ENCODE measurements around the gene FAM107B. TPM values are rescaled to one million over a fixed set of nuclear protein-coding genes. Genes with fewer than 3 reads are reported as not detected.

The FAM107B gene
- total RNA-seq, 6 experiments from 2014 or later: 18.7 to 43.8 (median 40.0) TPM

DNA sequence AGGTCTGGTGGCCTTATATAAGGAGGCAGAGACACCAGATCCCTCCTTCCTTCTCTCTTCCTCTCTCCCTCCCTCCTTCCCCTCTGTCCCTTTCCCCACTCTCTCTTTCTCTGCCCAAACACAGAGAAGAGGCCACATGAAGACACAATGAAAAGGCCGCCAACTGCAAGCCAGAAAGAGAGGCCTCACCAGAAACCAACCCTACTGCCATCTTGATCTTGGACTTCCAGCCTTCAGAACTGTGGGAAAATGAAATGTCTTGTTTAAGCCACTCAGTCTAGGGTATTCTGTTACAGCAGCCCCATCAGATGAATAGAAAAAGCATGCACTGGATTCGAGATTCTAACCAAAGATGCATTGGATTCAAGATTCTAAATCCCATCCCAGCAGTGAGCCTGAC lies 168.1 kb downstream of the FAM107B start:
- Mint-ChIP-seq H3K4me3 (no peak overlapping the region), H3K27me3 (ENCODE audit: insufficient read depth) (peaks cover 10% of the 10 kb centered on the region), H3K36me3 (ENCODE audit: low read depth) (peaks cover 3% of the 10 kb centered on the region; the same call in 1 of the 2 replicates), H3K27ac (no peak overlapping the region), H3K4me1 (ENCODE audit: low read depth) (peaks cover 39% of the 10 kb centered on the region), H3K9me3 (no peaks in the 10 kb centered on the region)
- DNase-seq: no peak
- no peak for TF ChIP-seq CTCF (IDR thresholded peaks at IDR 0.05)

GRCh38 chr10:14605231-14605925 lies 169.3 kb downstream of the FAM107B start:
- peak overlapping the region; percentile 92 for H3K4me3 Mint-ChIP-seq
- H3K27me3 Mint-ChIP-seq (ENCODE audit: insufficient read depth): peaks cover 4% of the 10 kb centered on the region
- H3K4me1 Mint-ChIP-seq (ENCODE audit: low read depth): peaks cover 47% of the 10 kb centered on the region
- no peaks in the 10 kb centered on the region for H3K9me3 Mint-ChIP-seq
- peak overlapping the region; percentile 90 for H3K27ac Mint-ChIP-seq
- peaks cover 12% of the 10 kb centered on the region for H3K36me3 Mint-ChIP-seq (ENCODE audit: low read depth)
- peak; percentile 80 for DNase-seq
- TF ChIP-seq CTCF (IDR thresholded peaks at IDR 0.05): no peak

DNA sequence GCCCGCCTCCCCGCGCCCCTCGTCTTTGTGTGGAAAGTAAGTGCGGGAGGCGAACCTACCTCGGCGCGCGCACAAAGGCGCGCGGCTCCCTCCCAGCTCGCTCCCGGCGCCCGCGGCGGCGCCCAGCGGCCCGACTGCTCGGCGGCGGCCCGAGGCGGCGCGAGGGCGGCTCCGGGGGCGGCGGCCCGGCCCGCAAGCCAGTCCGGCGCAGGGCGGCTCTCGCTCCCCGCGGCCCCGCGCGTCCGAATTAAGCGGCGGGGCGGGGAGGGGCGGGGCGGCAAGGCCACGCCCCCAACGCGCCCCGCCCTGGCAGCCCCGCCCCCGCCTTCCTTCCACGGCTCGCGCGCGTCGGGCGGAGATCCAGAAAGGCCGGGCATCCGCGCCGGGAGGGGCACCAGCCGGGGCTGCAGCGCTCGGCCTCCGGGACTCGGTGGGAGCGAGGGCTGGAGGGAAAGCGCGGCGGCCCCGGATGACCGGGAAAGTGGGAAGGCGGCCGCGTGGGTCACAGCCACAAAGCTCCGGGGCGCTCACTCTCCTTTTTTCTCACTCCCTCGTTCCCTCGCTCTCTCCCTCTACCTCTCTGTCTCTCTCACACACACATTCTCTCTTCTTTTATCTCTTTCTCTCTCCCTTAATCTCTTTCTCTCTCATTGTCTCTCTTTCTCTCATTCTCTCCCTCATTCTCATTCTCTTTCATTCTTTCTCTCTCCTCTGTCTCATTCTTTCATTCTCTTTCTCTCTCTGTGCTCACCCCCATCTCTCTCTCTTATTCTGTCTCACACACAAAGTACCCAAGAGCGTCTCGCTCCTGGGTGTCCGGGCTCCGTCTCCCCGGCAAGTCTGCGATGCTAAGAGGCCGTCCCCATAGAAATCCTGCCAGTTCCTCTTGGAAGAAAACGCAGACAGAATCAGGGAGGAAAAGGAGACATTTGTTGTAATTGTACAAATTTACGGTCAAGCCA lies 170.2 kb downstream of the FAM107B start:
- peak overlapping the region; percentile 90 for H3K27ac Mint-ChIP-seq
- peaks cover 47% of the 10 kb centered on the region for H3K4me1 Mint-ChIP-seq (ENCODE audit: low read depth)
- peak overlapping the region; percentile 92 for H3K4me3 Mint-ChIP-seq
- H3K36me3 Mint-ChIP-seq (ENCODE audit: low read depth): peaks cover 21% of the 10 kb centered on the region
- H3K27me3 Mint-ChIP-seq (ENCODE audit: insufficient read depth): peaks cover 4% of the 10 kb centered on the region
- no peaks in the 10 kb centered on the region for H3K9me3 Mint-ChIP-seq
- no peak for TF ChIP-seq CTCF (IDR thresholded peaks at IDR 0.05)
- DNase-seq: peak; percentile 43

- H3K27me3 Mint-ChIP-seq (ENCODE audit: insufficient read depth): peaks cover 4% of the 10 kb centered on the region
- H3K4me1 Mint-ChIP-seq (ENCODE audit: low read depth): peaks cover 47% of the 10 kb centered on the region
- TF ChIP-seq CTCF (IDR thresholded peaks at IDR 0.05): no peak
- DNase-seq: no peak
- peak overlapping the region; percentile 83 for H3K27ac Mint-ChIP-seq
- H3K9me3 Mint-ChIP-seq: no peaks in the 10 kb centered on the region
- peaks cover 25% of the 10 kb centered on the region for H3K36me3 Mint-ChIP-seq (ENCODE audit: low read depth)
- H3K4me3 Mint-ChIP-seq: peak overlapping the region; percentile 94
Observed at GRCh38 chr10:14603534-14604102, 171.1 kb downstream of the FAM107B start.

DNA sequence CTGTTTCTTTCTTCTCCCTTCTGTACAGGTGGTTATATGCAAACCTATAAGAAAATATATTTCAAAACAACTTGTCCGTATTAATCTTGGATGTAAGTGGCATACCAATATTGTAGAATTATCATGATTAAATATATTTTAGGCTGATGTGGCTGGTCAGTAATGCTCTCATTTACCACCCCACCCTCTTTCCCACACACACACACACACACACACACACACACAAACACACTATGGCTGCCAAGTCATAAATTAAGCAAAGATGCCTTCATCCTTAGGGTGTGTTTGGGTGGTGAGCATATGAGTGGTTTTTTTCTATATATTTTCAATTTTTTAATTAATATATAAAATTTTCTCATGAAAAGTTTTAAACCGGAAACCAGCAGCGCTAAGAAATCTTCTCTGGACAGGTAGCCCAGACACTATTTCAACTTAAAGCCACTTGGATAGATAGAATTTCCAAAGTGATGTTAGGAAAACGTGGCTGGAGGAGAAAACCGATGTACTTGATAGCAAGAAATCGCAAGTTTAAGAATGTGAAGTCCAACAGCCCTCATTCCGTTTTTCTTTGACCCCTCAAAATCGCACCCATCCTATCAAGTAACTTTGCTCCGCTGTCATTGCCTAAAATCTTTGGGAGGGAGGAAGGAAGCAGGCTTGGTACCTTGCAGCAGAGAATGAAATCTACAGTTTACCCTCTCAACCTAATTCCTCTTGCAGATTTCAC lies 171.7 kb downstream of the FAM107B start:
- DNase-seq: no peak
- TF ChIP-seq CTCF (IDR thresholded peaks at IDR 0.05): no peak
- H3K4me1 Mint-ChIP-seq (ENCODE audit: low read depth): peaks cover 47% of the 10 kb centered on the region
- peaks cover 31% of the 10 kb centered on the region for H3K36me3 Mint-ChIP-seq (ENCODE audit: low read depth)
- H3K4me3 Mint-ChIP-seq: peak overlapping the region; percentile 94
- peaks cover 4% of the 10 kb centered on the region for H3K27me3 Mint-ChIP-seq (ENCODE audit: insufficient read depth)
- no peaks in the 10 kb centered on the region for H3K9me3 Mint-ChIP-seq
- peak overlapping the region; percentile 83; the same call in 1 of the 2 replicates for H3K27ac Mint-ChIP-seq
